CD4-positive, alpha-beta T cell (primary cell): ENCODE measurements around the gene SDHB. TPM values are rescaled to one million over a fixed set of nuclear protein-coding genes. Genes with fewer than 3 reads are reported as not detected.

Source experiments
- ATAC-seq: fragments of 200-7000 bp; cut with Tn5 transposase; one replicate; pipeline ENCODE4 v1.10.0; 2022; ENCODE audit warnings: mild to moderate bottlenecking; ENCODE audit not compliant: poor library complexity
- CTCF ChIA-PET: fragments of 350-600 bp; sonication (Branson Sonifier 250); formaldehyde crosslinking; loops from one replicate; lab custom pipeline; 2021; ENCODE audit warnings: antibody characterized with exemption, inconsistent platforms; lab: Charles Lee
- POLR2A ChIA-PET: fragments of 350-600 bp; sonication (Branson Sonifier 250); formaldehyde crosslinking; loops from one replicate; lab custom pipeline; 2021; ENCODE audit warnings: antibody characterized with exemption, inconsistent platforms; lab: Charles Lee
- DNase-seq, 14 experiments: peaks; one replicate each; pipeline ENCODE4 v3.0.0-alpha.2; 2013 to 2020; ENCODE audit warnings: mixed read lengths in 2 of 14
- H3K27ac ChIP-seq, 2 donors: one replicate each; pipeline versions ENCODE4 v1.5.1 to v1.7.0; 2013; ENCODE audit warnings: low read length in 2 of 2, low read depth in 1 of 2, mild to moderate bottlenecking in 1 of 2
- H3K27me3 ChIP-seq, 2 experiments: 1 replicate in 1 of 2; 2 replicates in 1 of 2; pipeline versions ENCODE4 v1.6.1 to v1.7.0; 2013; ENCODE audit warnings: low read length in 2 of 2, control low read depth in 1 of 2, mild to moderate bottlenecking in 1 of 2, moderate library complexity in 1 of 2; ENCODE audit not compliant: insufficient read depth in 2 of 2, control insufficient read depth in 1 of 2
- H3K36me3 ChIP-seq: one replicate; pipeline ENCODE4 v1.6.1; 2013; ENCODE audit warnings: low read length, control low read depth; ENCODE audit not compliant: insufficient read depth
- H3K4me1 ChIP-seq: one replicate; pipeline ENCODE4 v1.6.1; 2013; ENCODE audit warnings: low read length, control low read depth; ENCODE audit not compliant: insufficient read depth
- H3K4me3 ChIP-seq: one replicate; pipeline ENCODE4 v1.5.1; 2013; ENCODE audit warnings: mild to moderate bottlenecking, low read length, moderate library complexity
- H3K9me3 ChIP-seq, 2 experiments: 1 replicate in 1 of 2; 2 replicates in 1 of 2; pipeline versions ENCODE4 v1.6.1 to v1.7.0; 2013; ENCODE audit warnings: low read length in 2 of 2, mild to moderate bottlenecking in 2 of 2, control low read depth in 1 of 2, moderate library complexity in 1 of 2; ENCODE audit not compliant: control insufficient read depth in 1 of 2, insufficient read depth in 1 of 2
- H3K27ac Mint-ChIP-seq: one replicate; pipeline ENCODE4 v1.8.0; 2020; ENCODE audit warnings: mixed read lengths
- H3K27me3 Mint-ChIP-seq: one replicate; pipeline ENCODE4 v1.8.0; 2021; ENCODE audit warnings: mixed read lengths
- H3K36me3 Mint-ChIP-seq: one replicate; pipeline ENCODE4 v1.8.0; 2021; ENCODE audit warnings: low read depth, mixed read lengths
- H3K4me1 Mint-ChIP-seq: one replicate; pipeline ENCODE4 v1.8.0; 2021; ENCODE audit warnings: low read depth, mixed read lengths
- H3K4me3 Mint-ChIP-seq: one replicate; pipeline ENCODE4 v1.8.0; 2020; ENCODE audit warnings: mild to moderate bottlenecking, mixed read lengths
- H3K9me3 Mint-ChIP-seq: one replicate; pipeline ENCODE4 v1.8.0; 2020; ENCODE audit warnings: mixed read lengths
- CTCF ChIP-seq: fragments of 200-600 bp; IDR thresholded peaks from one replicate; pipeline ENCODE4 v1.8.0; 2022; ENCODE audit warnings: antibody characterized with exemption, mild to moderate bottlenecking
- intact Hi-C, 2 experiments: fragments of 100-400 bp; cut with DNase I in 1 of 2; cut with micrococcal nuclease in 1 of 2; formaldehyde crosslinking; loops; one replicate each; pipeline versions ENCODE4 v1.15.1 to v1.9.0; 2023 to 2025; cut with DNase I, micrococcal nuclease
- total RNA-seq, 174 experiments: library from RNA in 2 of 174; stranded (reverse) in 2 of 174; gene quantifications; one replicate each; pipeline ENCODE4 v1.2.3 and lab custom pipeline; 2021 to 2026

Gene SDHB
- total RNA-seq, 2 experiments from 2014 or later: 53.9 to 56.2 TPM

GRCh38 chr1:17071794-17072193, 18.0 kb upstream of the SDHB start:
- DNase-seq (no peak), ATAC-seq (no peak)
- no peaks in the 10 kb centered on the region for H3K9me3 Mint-ChIP-seq
- CTCF ChIA-PET: no interaction called here
- H3K36me3 ChIP-seq: no peaks in the 10 kb centered on the region
- no peaks in the 10 kb centered on the region for H3K4me1 Mint-ChIP-seq
- no peak overlapping the region for H3K4me3 Mint-ChIP-seq
- H3K4me1 ChIP-seq: no peaks in the 10 kb centered on the region
- H3K27ac Mint-ChIP-seq: no peak overlapping the region
- POLR2A ChIA-PET: no interaction called here
- no peak overlapping the region for H3K4me3 ChIP-seq
- H3K27me3 Mint-ChIP-seq: no peaks in the 10 kb centered on the region
- intact Hi-C loops: no loop called here
- no peak overlapping the region for H3K27ac ChIP-seq
- no peaks in the 10 kb centered on the region for H3K36me3 Mint-ChIP-seq
- H3K9me3 ChIP-seq: no peaks in the 10 kb centered on the region
- TF ChIP-seq CTCF: no peak
- H3K27me3 ChIP-seq: peaks cover 0 to 2% of the 10 kb centered on the region in 2 experiments

GRCh38 chr1:17070163-17070525, 16.3 kb upstream of the SDHB start:
- no peak for DNase-seq
- H3K36me3 Mint-ChIP-seq: no peaks in the 10 kb centered on the region
- POLR2A ChIA-PET: no interaction called here
- no peaks in the 10 kb centered on the region for H3K36me3 ChIP-seq
- no peak overlapping the region for H3K27ac ChIP-seq
- H3K4me3 ChIP-seq: no peak overlapping the region
- CTCF ChIA-PET: no interaction called here
- no peak for TF ChIP-seq CTCF
- H3K27me3 Mint-ChIP-seq: no peaks in the 10 kb centered on the region
- H3K4me1 Mint-ChIP-seq: no peaks in the 10 kb centered on the region
- no peak overlapping the region for H3K27ac Mint-ChIP-seq
- no peaks in the 10 kb centered on the region for H3K4me1 ChIP-seq
- no peak for ATAC-seq
- no peaks in the 10 kb centered on the region for H3K9me3 Mint-ChIP-seq
- no peak overlapping the region for H3K4me3 Mint-ChIP-seq
- peaks cover 0 to 2% of the 10 kb centered on the region in 2 experiments for H3K27me3 ChIP-seq
- H3K9me3 ChIP-seq: peaks cover 0 to 5% of the 10 kb centered on the region in 2 experiments
- intact Hi-C loops: no loop called here

GRCh38 chr1:17069452-17070162, 15.8 kb upstream of the SDHB start:
- H3K4me3 ChIP-seq: no peak overlapping the region
- Mint-ChIP-seq H3K27ac (no peak overlapping the region), H3K9me3 (no peaks in the 10 kb centered on the region), H3K36me3 (no peaks in the 10 kb centered on the region), H3K4me3 (no peak overlapping the region), H3K27me3 (no peaks in the 10 kb centered on the region), H3K4me1 (no peaks in the 10 kb centered on the region)
- intact Hi-C loops: no loop called here
- DNase-seq: no peak
- TF ChIP-seq CTCF: no peak
- ChIA-PET CTCF (no interaction called here), POLR2A (no interaction called here)
- peaks cover 0 to 6% of the 10 kb centered on the region in 2 experiments for H3K9me3 ChIP-seq
- peaks cover 0 to 2% of the 10 kb centered on the region in 2 experiments for H3K27me3 ChIP-seq
- no peak overlapping the region for H3K27ac ChIP-seq
- H3K36me3 ChIP-seq: no peaks in the 10 kb centered on the region
- no peak for ATAC-seq
- no peaks in the 10 kb centered on the region for H3K4me1 ChIP-seq
